AG10803 (cell line): ENCODE measurements around the gene SEMA6A.

ENCODE experiments used
- DNase-seq: peaks from one replicate; pipeline ENCODE4 v3.0.0; 2010; ENCODE audit warnings: low read depth
- H3K4me3 ChIP-seq: 2 replicates; pipeline ENCODE4 v1.5.1; 2011; ENCODE audit warnings: mild to moderate bottlenecking, low read length, control low read depth
- TF ChIP-seq, protein P1 (sequence below): conservative IDR thresholded peaks from 2 replicates; pipeline ENCODE4 v1.5.1; 2011; ENCODE audit warnings: mild to moderate bottlenecking, low read length, control low read depth, inconsistent platforms

The SEMA6A gene

DNA sequence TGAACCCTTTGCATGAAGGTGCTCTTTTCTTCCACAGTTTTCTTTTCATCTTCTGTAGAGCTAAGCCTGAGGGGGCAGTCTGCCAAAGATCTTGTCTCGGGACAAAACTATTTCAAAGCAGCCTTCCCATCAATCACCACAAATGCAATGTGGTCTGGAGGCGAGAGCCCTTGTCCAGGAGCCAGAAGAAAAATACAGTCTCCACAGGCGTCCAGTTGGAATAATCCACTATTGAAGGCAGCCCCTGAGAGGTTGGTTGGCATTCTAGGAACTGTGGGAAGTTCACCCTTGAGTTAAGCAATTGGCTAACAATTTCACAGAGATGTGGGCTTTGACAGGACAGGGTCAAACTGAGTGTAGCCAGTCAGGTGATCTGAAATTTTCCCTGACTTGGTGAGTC, 72.0 kb downstream of the SEMA6A start:
- H3K4me3 ChIP-seq: no peak overlapping the region
- DNase-seq: peak; percentile 21
- TF ChIP-seq, protein P1, sequence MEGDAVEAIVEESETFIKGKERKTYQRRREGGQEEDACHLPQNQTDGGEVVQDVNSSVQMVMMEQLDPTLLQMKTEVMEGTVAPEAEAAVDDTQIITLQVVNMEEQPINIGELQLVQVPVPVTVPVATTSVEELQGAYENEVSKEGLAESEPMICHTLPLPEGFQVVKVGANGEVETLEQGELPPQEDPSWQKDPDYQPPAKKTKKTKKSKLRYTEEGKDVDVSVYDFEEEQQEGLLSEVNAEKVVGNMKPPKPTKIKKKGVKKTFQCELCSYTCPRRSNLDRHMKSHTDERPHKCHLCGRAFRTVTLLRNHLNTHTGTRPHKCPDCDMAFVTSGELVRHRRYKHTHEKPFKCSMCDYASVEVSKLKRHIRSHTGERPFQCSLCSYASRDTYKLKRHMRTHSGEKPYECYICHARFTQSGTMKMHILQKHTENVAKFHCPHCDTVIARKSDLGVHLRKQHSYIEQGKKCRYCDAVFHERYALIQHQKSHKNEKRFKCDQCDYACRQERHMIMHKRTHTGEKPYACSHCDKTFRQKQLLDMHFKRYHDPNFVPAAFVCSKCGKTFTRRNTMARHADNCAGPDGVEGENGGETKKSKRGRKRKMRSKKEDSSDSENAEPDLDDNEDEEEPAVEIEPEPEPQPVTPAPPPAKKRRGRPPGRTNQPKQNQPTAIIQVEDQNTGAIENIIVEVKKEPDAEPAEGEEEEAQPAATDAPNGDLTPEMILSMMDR: no peak

DNA sequence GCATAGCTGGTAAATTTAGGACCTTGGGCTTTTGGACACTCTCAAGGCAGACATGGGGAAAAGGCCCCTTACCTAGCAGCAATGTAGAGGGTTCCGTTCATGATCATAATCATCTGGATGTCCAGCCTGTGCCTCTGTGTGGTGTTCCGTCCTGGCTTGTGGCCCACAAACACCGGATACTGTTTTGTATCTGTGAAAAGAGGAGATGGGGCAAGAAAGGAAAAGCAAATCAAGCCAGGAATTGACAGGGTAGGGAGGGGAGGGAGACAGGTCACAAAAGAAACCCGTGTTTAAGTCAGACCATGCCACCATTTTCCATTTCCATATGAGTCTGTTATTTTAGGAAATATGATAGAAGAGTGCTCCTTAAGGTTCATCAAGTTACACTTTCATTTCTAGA, 72.5 kb downstream of the SEMA6A start:
- TF ChIP-seq, protein P1: no peak
- DNase-seq: no peak
- H3K4me3 ChIP-seq: no peak overlapping the region

DNA sequence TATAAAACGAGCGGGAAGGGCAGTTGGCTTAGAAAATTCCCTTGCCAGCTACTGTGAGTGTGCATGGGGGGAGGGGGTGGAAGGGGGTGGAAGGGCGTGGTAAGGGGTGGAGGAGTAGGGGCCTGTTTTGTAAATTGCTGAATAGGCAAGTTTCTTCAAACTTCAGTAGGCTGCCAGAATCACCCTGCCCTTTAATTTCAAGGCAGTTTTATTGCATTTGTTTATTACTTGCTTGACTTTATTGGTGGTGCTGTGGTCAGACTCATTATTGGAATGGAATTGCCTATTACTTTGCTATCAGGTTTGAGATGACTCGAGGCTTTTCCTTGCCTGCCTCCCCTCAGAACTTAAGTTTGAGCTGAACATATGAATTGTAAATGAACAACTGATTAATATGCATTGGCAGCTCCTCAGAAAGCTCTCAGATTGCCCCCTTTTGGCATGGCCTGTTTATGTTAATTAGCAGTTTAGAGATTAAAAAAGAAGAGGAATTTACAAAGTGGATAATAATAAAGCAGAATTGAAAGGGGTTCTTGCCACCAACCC, 76.0 kb downstream of the SEMA6A start:
- no peak for DNase-seq
- TF ChIP-seq, protein P1: no peak
- no peak overlapping the region for H3K4me3 ChIP-seq

DNA sequence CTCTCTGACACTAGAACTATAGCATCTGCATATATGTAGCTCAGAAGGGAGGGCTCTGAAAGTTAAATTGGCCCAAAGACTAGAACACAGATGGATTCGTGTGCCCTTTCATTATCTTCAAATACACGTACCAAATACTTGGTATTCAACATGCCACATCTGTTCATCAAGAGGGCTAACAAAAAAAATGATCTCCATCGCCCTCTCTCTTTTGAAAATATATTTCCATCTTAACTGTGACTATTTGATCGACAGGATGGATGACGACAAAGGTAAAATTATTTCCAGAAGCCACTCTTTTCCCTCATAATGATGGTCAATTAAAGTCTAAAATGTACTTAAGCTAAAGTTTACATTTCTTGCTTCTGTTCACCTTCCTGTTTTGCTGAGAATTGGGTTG, 77.0 kb downstream of the SEMA6A start:
- TF ChIP-seq, protein P1: no peak
- no peak for DNase-seq
- H3K4me3 ChIP-seq: no peak overlapping the region

DNA sequence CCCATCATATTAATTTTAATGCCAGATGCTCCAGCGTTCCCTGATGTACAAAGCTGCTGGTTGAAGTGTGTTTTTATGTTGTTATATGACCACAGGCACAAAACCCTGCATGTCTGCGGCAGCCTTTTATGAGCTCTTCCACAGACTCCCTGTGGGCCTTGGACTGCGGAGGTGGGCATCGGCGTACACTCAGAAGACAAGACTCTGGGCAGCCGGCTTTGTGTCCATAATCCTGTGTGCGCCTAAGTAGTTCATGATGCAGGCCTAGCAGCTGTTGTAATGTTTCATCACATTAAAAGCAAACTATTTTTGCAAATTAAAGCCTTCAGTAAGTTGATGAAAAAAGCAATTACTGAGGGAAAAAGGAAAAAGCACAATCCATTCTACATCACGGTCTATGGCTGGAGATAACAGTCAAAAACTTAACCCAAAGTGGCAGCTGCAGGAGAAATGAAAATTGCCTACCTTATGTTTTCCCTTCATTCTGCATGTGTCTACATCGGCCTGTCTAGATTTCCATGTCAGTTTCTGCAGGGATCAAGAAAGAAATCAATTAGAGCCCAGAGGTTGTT, 78.8 kb downstream of the SEMA6A start:
- H3K4me3 ChIP-seq: no peak overlapping the region
- no peak for DNase-seq
- TF ChIP-seq, protein P1: no peak

DNA sequence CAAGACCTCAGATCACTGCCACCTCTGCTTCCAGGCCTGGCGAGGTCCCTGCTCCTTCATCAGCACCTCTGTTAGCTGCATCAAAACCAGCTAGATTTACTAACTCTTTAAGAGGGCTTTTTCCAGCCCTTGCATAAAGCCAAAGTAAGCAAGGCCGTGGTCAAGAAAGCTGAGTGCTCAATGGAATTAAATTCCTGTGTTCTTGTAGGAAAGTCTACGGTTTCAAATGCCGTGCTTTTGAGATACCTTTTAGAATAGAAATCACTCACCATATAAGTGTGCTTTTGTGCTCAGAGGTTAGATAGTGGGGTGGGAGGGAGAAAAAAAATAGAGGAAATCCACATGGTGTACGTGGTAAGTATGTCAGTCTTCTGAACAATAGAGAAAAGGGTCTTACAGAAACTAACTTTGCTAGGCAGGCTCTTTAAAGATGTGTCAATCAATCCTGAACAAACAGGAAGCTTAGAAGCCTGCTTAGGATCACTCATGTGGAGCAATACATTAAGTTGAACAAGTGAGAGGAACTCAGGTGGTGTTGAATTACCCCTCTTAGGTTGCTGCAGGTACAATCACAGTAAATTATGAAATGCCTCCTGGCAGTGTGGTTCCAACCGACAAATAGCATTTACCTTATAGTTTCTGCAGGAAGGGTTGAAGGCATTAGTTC, 79.7 kb downstream of the SEMA6A start:
- H3K4me3 ChIP-seq: no peak overlapping the region
- TF ChIP-seq, protein P1: no peak
- DNase-seq: no peak

DNA sequence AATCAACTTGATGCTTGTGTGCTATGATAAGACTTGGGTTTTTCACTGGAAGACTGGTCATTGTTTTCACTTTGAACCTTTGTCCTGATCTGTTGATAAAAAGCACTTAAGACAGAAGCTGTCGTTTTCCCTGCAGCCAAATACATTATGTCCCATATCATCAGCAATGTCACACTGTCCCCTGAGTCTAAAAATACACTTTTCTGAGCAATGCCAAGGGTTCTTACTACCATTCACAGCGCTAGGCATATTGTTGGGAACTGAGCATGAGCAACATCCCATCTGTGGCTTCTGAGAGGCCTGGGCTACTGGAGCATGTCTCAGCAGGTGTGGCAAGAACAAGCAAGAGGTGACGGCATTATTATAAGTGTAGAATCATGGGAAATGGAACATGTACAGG, 81.8 kb downstream of the SEMA6A start:
- H3K4me3 ChIP-seq: no peak overlapping the region
- no peak for DNase-seq
- TF ChIP-seq, protein P1: no peak
